ENCODE data around the gene OAF. TPM values are rescaled to one million over a fixed set of nuclear protein-coding genes. Genes with fewer than 3 reads are reported as not detected.

Gene OAF
- total RNA-seq, 4 donors from 2014 or later = 30.0 to 100 (median 42.4) TPM

DNA sequence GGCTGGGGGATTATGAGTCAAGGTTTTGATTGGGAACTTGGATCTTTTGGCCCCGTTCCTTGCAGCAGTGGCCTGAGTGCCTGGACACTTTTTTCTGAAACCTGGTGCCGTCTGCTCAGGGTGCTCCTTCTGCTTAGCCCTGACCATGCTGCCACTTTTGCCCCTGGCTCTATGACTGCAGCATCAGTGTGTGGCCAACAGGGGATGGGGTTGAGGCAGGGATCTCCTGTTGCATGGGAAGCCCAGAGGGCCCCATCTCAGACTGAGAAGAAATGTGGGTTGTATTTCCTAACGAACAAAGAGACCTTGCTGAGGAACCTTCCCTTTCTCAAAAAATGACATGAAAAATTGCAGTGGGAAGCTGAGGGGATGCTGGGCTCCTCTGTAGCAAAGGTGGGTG is 47.8 kb downstream of the OAF start:
- peaks cover 58% of the 10 kb centered on the region for H3K27me3 ChIP-seq
- H3K4me1 ChIP-seq = no peaks in the 10 kb centered on the region
- no peak overlapping the region for H3K27ac ChIP-seq
- TF ChIP-seq POLR2AphosphoS5 (IDR thresholded peaks at IDR 0.05) = no peak
- TF ChIP-seq POLR2A (IDR thresholded peaks at IDR 0.05) = no peak
- TF ChIP-seq EP300 (IDR thresholded peaks at IDR 0.05) = no peak
- no peak for TF ChIP-seq CTCF (IDR thresholded peaks at IDR 0.05)
- 80 to 100% methylated on average over 1 to 3 of the region's 3 CpGs for WGBS, 2 donors (ENCODE audit: low coverage in 1 of 2)
- H3K36me3 ChIP-seq = no peaks in the 10 kb centered on the region
- H3K9me3 ChIP-seq = no peaks in the 10 kb centered on the region
- ATAC-seq = no peak
- H3K4me3 ChIP-seq = no peak overlapping the region

DNA sequence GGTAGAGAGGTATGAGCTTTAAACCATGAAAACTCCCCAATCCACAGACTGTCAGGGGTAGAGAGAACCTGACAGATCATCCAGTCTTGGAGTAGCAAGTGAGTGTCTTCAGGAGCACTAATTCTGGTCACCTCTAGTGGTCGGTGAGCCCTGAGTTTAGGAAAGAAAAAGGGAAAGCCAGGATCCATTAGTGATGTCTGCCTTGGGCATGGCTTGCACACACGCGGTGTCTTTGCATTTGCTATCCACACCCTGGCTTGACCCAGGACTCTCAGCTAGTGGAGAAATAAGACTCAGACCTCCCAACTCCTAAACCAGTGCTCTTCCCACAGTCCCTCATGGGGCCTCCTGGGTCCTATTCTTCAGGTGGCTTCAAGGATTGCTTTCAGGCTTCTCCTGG is 48.4 kb downstream of the OAF start:
- 88 to 89% methylated on average over 3 of the region's 3 CpGs for WGBS, 2 donors (ENCODE audit: low coverage in 1 of 2)
- peaks cover 52% of the 10 kb centered on the region for H3K27me3 ChIP-seq
- no peak for TF ChIP-seq POLR2AphosphoS5 (IDR thresholded peaks at IDR 0.05)
- no peak for TF ChIP-seq EP300 (IDR thresholded peaks at IDR 0.05)
- TF ChIP-seq POLR2A (IDR thresholded peaks at IDR 0.05) = no peak
- no peak for TF ChIP-seq CTCF (IDR thresholded peaks at IDR 0.05)
- H3K4me1 ChIP-seq = no peaks in the 10 kb centered on the region
- H3K9me3 ChIP-seq = no peaks in the 10 kb centered on the region
- no peak overlapping the region for H3K4me3 ChIP-seq
- H3K36me3 ChIP-seq = no peaks in the 10 kb centered on the region
- no peak overlapping the region for H3K27ac ChIP-seq
- ATAC-seq = no peak

- Histone ChIP-seq H3K4me1 (no peaks in the 10 kb centered on the region), H3K27ac (no peak overlapping the region), H3K9me3 (no peaks in the 10 kb centered on the region), H3K36me3 (no peaks in the 10 kb centered on the region), H3K27me3 (peaks cover 50% of the 10 kb centered on the region), H3K4me3 (no peak overlapping the region)
- ATAC-seq = no peak
- 85 to 90% methylated on average over 2 of the region's 7 CpGs for WGBS, 2 donors (ENCODE audit: low coverage in 1 of 2)
- TF ChIP-seq POLR2AphosphoS5 (IDR thresholded peaks at IDR 0.05) = no peak
These were observed 49.2 kb downstream of the OAF start for GRCh38 chr11:120259988-120260565.

DNA sequence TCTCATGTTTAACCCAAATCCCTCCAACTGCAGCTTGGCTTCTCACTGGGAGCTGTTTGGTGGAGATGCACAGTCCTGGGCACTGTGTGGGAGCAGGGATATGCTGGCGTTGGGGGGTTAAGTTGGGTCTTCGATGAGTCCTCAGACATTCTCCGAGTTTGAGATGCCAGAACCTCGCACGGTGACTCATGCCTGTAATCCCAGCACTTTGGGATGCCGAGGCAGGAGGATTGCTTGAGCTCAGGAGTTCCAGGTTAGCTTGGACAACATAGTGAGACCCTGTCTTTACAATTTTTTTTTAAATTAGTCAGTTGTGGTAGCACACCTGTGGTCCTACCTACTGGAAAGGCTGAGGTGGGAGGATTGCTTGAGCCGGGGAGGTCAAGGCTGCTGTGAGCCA is 49.8 kb downstream of the OAF start:
- no peak for ATAC-seq
- TF ChIP-seq POLR2A (IDR thresholded peaks at IDR 0.05) (no peak), EP300 (IDR thresholded peaks at IDR 0.05) (no peak), POLR2AphosphoS5 (IDR thresholded peaks at IDR 0.05) (no peak), CTCF (IDR thresholded peaks at IDR 0.05) (no peak)
- Histone ChIP-seq H3K27ac (no peak overlapping the region), H3K4me1 (no peaks in the 10 kb centered on the region), H3K27me3 (peaks cover 49% of the 10 kb centered on the region), H3K4me3 (no peak overlapping the region), H3K9me3 (no peaks in the 10 kb centered on the region), H3K36me3 (no peaks in the 10 kb centered on the region)
- WGBS, 2 donors (ENCODE audit: low coverage in 1 of 2) = 88 to 97% methylated on average over 5 to 6 of the region's 7 CpGs

DNA sequence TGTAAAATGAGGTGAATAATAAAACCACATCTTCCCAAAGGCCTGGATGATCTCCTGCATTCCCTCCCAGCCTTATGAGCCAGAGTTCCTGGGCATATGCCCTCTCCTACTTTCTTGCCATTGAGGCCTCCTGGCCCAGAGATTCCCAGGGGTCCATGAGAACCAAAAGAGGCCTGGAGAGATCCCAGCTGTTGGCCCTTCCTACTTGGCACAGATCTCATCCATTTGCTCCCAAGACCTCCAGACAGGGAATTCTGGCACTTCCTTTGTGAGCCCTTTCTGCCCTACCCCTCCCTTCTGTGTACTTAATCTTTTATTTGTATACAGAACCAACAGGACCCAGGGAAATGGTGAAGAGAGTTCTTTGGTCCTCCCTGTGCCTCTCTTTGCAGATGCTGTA is 50.5 kb downstream of the OAF start:
- TF ChIP-seq POLR2AphosphoS5 (IDR thresholded peaks at IDR 0.05) (no peak), POLR2A (IDR thresholded peaks at IDR 0.05) (no peak), CTCF (IDR thresholded peaks at IDR 0.05) (no peak), EP300 (IDR thresholded peaks at IDR 0.05) (no peak)
- Histone ChIP-seq H3K36me3 (no peaks in the 10 kb centered on the region), H3K27ac (no peak overlapping the region), H3K4me1 (no peaks in the 10 kb centered on the region), H3K27me3 (peaks cover 49% of the 10 kb centered on the region), H3K4me3 (no peak overlapping the region), H3K9me3 (no peaks in the 10 kb centered on the region)
- no peak for ATAC-seq
